Fibroblast of mammary gland (primary cell): ENCODE results near the gene DOK6.

ENCODE experiments used
- DNase-seq: peaks from one replicate; pipeline ENCODE4 v3.0.0-alpha.2; 2010; ENCODE audit warnings: low read depth
- H3K4me3 ChIP-seq: 2 replicates; pipeline ENCODE4 v1.5.1; 2011; ENCODE audit warnings: low read depth, mild to moderate bottlenecking, low read length, moderate library complexity; ENCODE audit not compliant: control insufficient read depth
- CTCF ChIP-seq: conservative IDR thresholded peaks from 2 replicates; pipeline ENCODE4 v1.5.1; 2011; ENCODE audit warnings: low read depth, low read length, inconsistent platforms; ENCODE audit not compliant: control insufficient read depth, insufficient read depth

Gene DOK6

GRCh38 chr18:69367104-69367503 lies 33.6 kb upstream of the DOK6 start:
- H3K4me3 ChIP-seq = no peak overlapping the region
- TF ChIP-seq CTCF = no peak
- no peak for DNase-seq

DNA sequence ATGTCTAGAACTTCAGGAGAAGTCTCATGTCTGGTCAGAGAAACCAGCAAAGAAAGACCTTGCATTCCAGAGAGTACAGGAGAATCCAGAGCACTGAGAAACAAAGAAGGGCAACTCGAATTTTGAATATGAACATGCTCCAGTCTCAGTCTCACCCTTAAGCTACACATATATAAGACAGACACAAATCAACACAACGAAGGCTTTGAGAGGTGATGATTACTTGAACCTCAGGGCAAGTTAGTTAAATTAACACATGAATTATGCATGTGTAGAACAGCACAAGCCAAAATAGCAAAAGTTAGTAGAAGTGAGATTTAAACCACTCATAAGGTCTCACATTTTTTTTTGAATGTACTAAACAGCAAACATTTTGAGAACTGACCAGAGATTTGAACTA lies 29.0 kb upstream of the DOK6 start:
- no peak for DNase-seq
- H3K4me3 ChIP-seq = no peak overlapping the region
- TF ChIP-seq CTCF = no peak

GRCh38 chr18:69380324-69380723 lies 20.4 kb upstream of the DOK6 start:
- TF ChIP-seq CTCF = no peak
- no peak overlapping the region for H3K4me3 ChIP-seq
- DNase-seq = peak; percentile 6

DNA sequence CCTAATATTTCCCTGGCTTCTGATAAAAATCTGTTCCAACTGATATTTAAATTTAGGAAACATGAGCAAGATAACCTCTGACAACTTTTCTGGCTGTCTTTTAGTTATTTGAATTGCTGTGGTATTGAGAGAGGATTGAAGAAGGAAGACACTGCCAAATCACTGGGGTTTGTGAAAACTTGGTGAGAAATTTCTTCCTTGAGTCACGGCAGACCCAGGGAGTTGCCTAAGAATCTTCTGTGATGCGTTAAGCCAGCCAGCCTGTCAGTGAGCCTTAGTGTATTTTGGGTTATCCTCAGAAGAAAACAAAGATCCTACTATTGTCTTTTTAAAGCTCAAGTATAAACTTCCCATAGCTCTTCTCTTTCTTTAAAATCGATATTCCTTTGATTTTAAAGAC lies 17.5 kb upstream of the DOK6 start:
- DNase-seq = peak; percentile 18
- TF ChIP-seq CTCF = no peak

GRCh38 chr18:69387186-69387585 lies 13.5 kb upstream of the DOK6 start:
- TF ChIP-seq CTCF = no peak
- H3K4me3 ChIP-seq = no peak overlapping the region
- no peak for DNase-seq

More for the DNA sequence above, 17.5 kb upstream of the DOK6 start:
- H3K4me3 ChIP-seq = no peak overlapping the region

DNA sequence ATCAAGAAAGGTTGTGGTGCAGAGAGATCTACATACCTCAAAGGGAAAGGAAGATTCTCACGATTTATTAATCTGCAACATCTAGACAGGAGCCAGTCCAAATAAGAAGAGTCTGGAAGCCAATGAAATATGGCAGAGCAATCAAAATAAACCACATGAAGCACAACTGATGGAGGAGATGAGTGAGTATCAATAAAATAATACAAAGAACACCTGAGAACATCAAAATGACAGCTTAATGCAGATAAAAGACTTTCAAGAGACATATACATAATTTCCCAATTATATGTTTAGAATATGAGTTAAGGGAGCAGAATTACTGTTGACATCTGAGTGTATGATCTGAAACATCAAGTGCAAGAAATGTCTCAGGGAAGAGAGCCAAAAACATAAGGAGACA lies 12.5 kb upstream of the DOK6 start:
- no peak overlapping the region for H3K4me3 ChIP-seq
- TF ChIP-seq CTCF = no peak
- DNase-seq = no peak

- peak; percentile 46 for DNase-seq
- no peak for TF ChIP-seq CTCF
- H3K4me3 ChIP-seq = no peak overlapping the region
Measured at GRCh38 chr18:69397096-69397495, 3.6 kb upstream of the DOK6 start.
